Panc1 (cell line): ENCODE measurements around the gene TMEM273. TPM values are rescaled to one million over a fixed set of nuclear protein-coding genes. Genes with fewer than 3 reads are reported as not detected.

ENCODE experiments used
- ATAC-seq: fragments of 200-7000 bp; cut with Tn5 transposase; 2 replicates; pipeline ENCODE4 v1.9.1; 2020; ENCODE audit warnings: mild to moderate bottlenecking, moderate library complexity
- BruUV-seq: library from RNA; stranded (reverse); fragments of 400-500 nt; replicated peaks from 2 replicates; lab custom pipeline; 2021; lab: Mats Ljungman, UMichigan
- CTCF ChIA-PET: fragments of 300-600 bp; sonication (Branson Sonifier 250); formaldehyde crosslinking; loops from one replicate; lab custom pipeline; 2022; ENCODE audit warnings: antibody characterized with exemption; lab: Charles Lee
- POLR2A ChIA-PET: fragments of 300-600 bp; sonication (Branson Sonifier 250); formaldehyde crosslinking; loops from one replicate; lab custom pipeline; 2022; ENCODE audit warnings: antibody characterized with exemption; lab: Charles Lee
- DNase-seq: peaks from one replicate; pipeline ENCODE4 v3.0.0-alpha.2; 2010; ENCODE audit warnings: low read depth, low spot score
- H3K27ac ChIP-seq: 2 replicates; pipeline ENCODE4 v1.5.1; 2011; ENCODE audit warnings: mild to moderate bottlenecking, low read length, inconsistent platforms
- H3K27me3 ChIP-seq: fragments of 200-500 bp; sonication (Bioruptor generic); 2 replicates; pipeline ENCODE4 v1.6.0; 2014; ENCODE audit warnings: low read length, inconsistent platforms; ENCODE audit not compliant: control insufficient read depth, insufficient read depth
- H3K36me3 ChIP-seq: fragments of 200-500 bp; sonication (Bioruptor generic); 2 replicates; pipeline ENCODE4 v1.5.1; 2014; ENCODE audit warnings: inconsistent platforms, mild to moderate bottlenecking, low read length, moderate library complexity; ENCODE audit not compliant: control insufficient read depth, insufficient read depth
- H3K4me1 ChIP-seq: 2 replicates; pipeline ENCODE4 v1.5.1; 2011; ENCODE audit warnings: inconsistent platforms, mild to moderate bottlenecking, low read length, moderate library complexity; ENCODE audit not compliant: control insufficient read depth, insufficient read depth
- H3K4me3 ChIP-seq, 2 experiments: 2 replicates each; pipeline ENCODE4 v1.5.1; 2011 to 2012; ENCODE audit warnings: low read depth in 2 of 2, low read length in 2 of 2, mild to moderate bottlenecking in 2 of 2, inconsistent platforms in 1 of 2, moderate library complexity in 1 of 2
- H3K9me3 ChIP-seq: fragments of 200-500 bp; sonication (Bioruptor generic); 2 replicates; pipeline ENCODE4 v1.5.1; 2014; ENCODE audit warnings: low read depth, mild to moderate bottlenecking, inconsistent platforms, low read length, moderate library complexity; ENCODE audit not compliant: control insufficient read depth, insufficient read depth
- POLR2AphosphoS5 ChIP-seq: IDR thresholded peaks from 2 replicates; pipeline ENCODE4 v1.6.1; 2012; ENCODE audit warnings: mild to moderate bottlenecking, low read depth, low read length, moderate library complexity
- SIN3A ChIP-seq: IDR thresholded peaks from 2 replicates; pipeline ENCODE4 v1.6.1; 2012; ENCODE audit warnings: low read depth, mild to moderate bottlenecking, low read length, moderate library complexity, borderline replicate concordance; ENCODE audit not compliant: insufficient read depth
- TCF7L2 ChIP-seq: IDR thresholded peaks from 2 replicates; pipeline ENCODE4 v1.6.1; 2011; ENCODE audit warnings: mild to moderate bottlenecking, low read depth, low read length, inconsistent platforms
- in situ Hi-C: cut with HindIII; loops from 2 replicates; pipeline ENCODE4 v1.10.0; 2016; ENCODE audit warnings: low sequenced_read_pairs, low pct_unique_long_range_greater_than_20kb
- intact Hi-C: fragments of 100-400 bp; cut with micrococcal nuclease; formaldehyde crosslinking; loops from one replicate; pipeline ENCODE4 v1.10.0; 2022; ENCODE audit not compliant: unreplicated experiment
- total RNA-seq: library from RNA; stranded (reverse); gene quantifications from one replicate; pipeline ENCODE4 v1.2.1, GENCODE V29; 2021; ENCODE audit not compliant: unreplicated experiment
- TF ChIP-seq, protein P1 (sequence below), 2 experiments: IDR thresholded peaks; 2 replicates each; pipeline ENCODE4 v1.6.1; 2011 to 2012; ENCODE audit warnings: low read depth in 2 of 2, control low read depth in 1 of 2, low read length in 1 of 2, mild to moderate bottlenecking in 1 of 2, moderate library complexity in 1 of 2; ENCODE audit not compliant: insufficient read depth in 1 of 2
- TF ChIP-seq, protein P2 (sequence below): fragments of 450-650 bp; IDR thresholded peaks from 2 replicates; pipeline ENCODE4 v1.5.1; 2017; ENCODE audit warnings: mild to moderate bottlenecking

TMEM273 gene
- total RNA-seq, 1 experiment from 2014 or later: 0.23 TPM

DNA sequence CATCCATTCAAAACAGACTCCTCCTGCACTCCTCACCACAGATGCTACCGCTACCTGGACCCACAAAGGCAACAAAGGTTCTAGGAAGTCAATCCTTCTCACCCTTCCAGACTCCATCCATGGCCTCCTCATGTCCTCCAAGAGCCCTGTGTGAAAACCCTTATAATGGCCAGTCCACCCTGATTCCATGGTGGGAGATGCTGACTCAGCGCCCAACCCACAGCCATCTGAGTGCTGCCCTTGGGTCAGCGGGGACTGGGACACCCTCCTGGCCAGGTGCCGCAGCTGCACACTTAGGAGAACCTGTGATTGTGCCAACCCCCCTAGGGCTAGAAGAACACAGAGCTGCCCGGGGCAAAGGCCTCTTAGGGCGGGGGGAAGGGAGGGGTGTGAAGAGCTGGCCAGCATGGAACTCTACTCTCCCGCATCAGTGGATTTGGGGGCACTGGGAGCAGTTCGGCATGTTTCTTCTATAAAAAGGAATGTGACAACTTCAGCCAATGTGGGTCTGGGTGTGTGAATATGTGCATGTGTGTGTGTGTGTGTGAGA is 25.4 kb downstream of the TMEM273 start:
- H3K4me1 ChIP-seq: no peaks in the 10 kb centered on the region
- intact Hi-C loops: loop anchor here (5.0 kb wide), 2 partner anchors 181 to 506 kb away; no protein-coding TSS in a partner anchor
- peaks cover 6% of the 10 kb centered on the region for H3K27me3 ChIP-seq
- TF ChIP-seq, protein P1, sequence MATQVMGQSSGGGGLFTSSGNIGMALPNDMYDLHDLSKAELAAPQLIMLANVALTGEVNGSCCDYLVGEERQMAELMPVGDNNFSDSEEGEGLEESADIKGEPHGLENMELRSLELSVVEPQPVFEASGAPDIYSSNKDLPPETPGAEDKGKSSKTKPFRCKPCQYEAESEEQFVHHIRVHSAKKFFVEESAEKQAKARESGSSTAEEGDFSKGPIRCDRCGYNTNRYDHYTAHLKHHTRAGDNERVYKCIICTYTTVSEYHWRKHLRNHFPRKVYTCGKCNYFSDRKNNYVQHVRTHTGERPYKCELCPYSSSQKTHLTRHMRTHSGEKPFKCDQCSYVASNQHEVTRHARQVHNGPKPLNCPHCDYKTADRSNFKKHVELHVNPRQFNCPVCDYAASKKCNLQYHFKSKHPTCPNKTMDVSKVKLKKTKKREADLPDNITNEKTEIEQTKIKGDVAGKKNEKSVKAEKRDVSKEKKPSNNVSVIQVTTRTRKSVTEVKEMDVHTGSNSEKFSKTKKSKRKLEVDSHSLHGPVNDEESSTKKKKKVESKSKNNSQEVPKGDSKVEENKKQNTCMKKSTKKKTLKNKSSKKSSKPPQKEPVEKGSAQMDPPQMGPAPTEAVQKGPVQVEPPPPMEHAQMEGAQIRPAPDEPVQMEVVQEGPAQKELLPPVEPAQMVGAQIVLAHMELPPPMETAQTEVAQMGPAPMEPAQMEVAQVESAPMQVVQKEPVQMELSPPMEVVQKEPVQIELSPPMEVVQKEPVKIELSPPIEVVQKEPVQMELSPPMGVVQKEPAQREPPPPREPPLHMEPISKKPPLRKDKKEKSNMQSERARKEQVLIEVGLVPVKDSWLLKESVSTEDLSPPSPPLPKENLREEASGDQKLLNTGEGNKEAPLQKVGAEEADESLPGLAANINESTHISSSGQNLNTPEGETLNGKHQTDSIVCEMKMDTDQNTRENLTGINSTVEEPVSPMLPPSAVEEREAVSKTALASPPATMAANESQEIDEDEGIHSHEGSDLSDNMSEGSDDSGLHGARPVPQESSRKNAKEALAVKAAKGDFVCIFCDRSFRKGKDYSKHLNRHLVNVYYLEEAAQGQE (IDR thresholded peaks at IDR 0.05; ENCODE audit: insufficient read depth in 1 of 2, low read depth in 2 of 2, low read length in 1 of 2): no peak
- no peak for TF ChIP-seq SIN3A
- no peak for TF ChIP-seq TCF7L2
- TF ChIP-seq, protein P2, sequence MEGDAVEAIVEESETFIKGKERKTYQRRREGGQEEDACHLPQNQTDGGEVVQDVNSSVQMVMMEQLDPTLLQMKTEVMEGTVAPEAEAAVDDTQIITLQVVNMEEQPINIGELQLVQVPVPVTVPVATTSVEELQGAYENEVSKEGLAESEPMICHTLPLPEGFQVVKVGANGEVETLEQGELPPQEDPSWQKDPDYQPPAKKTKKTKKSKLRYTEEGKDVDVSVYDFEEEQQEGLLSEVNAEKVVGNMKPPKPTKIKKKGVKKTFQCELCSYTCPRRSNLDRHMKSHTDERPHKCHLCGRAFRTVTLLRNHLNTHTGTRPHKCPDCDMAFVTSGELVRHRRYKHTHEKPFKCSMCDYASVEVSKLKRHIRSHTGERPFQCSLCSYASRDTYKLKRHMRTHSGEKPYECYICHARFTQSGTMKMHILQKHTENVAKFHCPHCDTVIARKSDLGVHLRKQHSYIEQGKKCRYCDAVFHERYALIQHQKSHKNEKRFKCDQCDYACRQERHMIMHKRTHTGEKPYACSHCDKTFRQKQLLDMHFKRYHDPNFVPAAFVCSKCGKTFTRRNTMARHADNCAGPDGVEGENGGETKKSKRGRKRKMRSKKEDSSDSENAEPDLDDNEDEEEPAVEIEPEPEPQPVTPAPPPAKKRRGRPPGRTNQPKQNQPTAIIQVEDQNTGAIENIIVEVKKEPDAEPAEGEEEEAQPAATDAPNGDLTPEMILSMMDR: no peak
- no peak for TF ChIP-seq POLR2AphosphoS5
- BruUV-seq: no TSS peak
- in situ Hi-C loops: no loop called here
- ChIA-PET POLR2A (no interaction called here), CTCF (no interaction called here)
- no peaks in the 10 kb centered on the region for H3K36me3 ChIP-seq
- H3K27ac ChIP-seq: no peak overlapping the region
- ATAC-seq (no peak), DNase-seq (no peak)
- no peaks in the 10 kb centered on the region for H3K9me3 ChIP-seq
- H3K4me3 ChIP-seq: no peak overlapping the region

DNA sequence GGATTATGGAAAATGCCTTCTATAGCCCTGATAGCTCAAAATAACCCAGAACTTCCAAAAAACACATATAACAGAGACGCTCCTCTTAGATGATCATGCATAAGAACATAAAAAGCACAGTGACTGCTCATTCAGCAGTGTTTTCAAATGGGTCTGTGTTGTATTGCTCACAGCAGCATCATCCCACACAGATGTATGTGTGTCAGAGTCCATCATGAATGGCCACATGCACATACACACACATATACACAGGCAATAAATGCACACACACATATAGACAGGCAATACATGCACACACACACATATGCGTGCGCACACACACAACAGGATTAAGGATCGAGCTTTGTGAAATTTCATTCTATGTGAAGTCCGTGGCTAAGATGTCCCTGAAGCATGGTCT is 26.1 kb downstream of the TMEM273 start:
- H3K36me3 ChIP-seq: no peaks in the 10 kb centered on the region
- in situ Hi-C loops (no loop called here), intact Hi-C loops (loop anchor here (5.0 kb wide), 2 partner anchors 180 to 505 kb away; no protein-coding TSS in a partner anchor)
- H3K4me3 ChIP-seq: no peak overlapping the region
- ChIA-PET POLR2A (no interaction called here), CTCF (interaction anchor here (1.7 kb wide), 1 partner anchor 504 kb away, joined by 6 read pairs; no protein-coding TSS in a partner anchor)
- DNase-seq (no peak), ATAC-seq (no peak)
- H3K27me3 ChIP-seq: peaks cover 6% of the 10 kb centered on the region
- H3K27ac ChIP-seq: no peak overlapping the region
- TF ChIP-seq, protein P2: no peak; the same call in 1 of the 2 replicates
- TF ChIP-seq TCF7L2 (no peak), SIN3A (no peak), POLR2AphosphoS5 (no peak)
- TF ChIP-seq, protein P1 (IDR thresholded peaks at IDR 0.05; ENCODE audit: insufficient read depth in 1 of 2, low read depth in 2 of 2, low read length in 1 of 2): no peak
- H3K4me1 ChIP-seq: no peaks in the 10 kb centered on the region
- H3K9me3 ChIP-seq: no peaks in the 10 kb centered on the region
- no TSS peak for BruUV-seq
